HFFc6 (cell line): ENCODE measurements around the gene SLC6A7. TPM values are rescaled to one million over a fixed set of nuclear protein-coding genes. Genes with fewer than 3 reads are reported as not detected.

Experiments
- DNase-seq: peaks from one replicate; pipeline ENCODE4 v3.0.0-alpha.2; 2018
- H3K27ac Mint-ChIP-seq: 2 replicates; pipeline ENCODE4 v1.8.0; 2020; ENCODE audit warnings: mild to moderate bottlenecking, mixed read lengths
- H3K27me3 Mint-ChIP-seq: 2 replicates; pipeline ENCODE4 v1.8.0; 2021; ENCODE audit warnings: mild to moderate bottlenecking, moderate library complexity, mixed read lengths; ENCODE audit not compliant: insufficient read depth
- H3K36me3 Mint-ChIP-seq: 2 replicates; pipeline ENCODE4 v1.8.0; 2021; ENCODE audit warnings: low read depth, mixed read lengths
- H3K4me1 Mint-ChIP-seq: 2 replicates; pipeline ENCODE4 v1.8.0; 2020; ENCODE audit warnings: low read depth, mixed read lengths
- H3K4me3 Mint-ChIP-seq: 2 replicates; pipeline ENCODE4 v1.8.0; 2020; ENCODE audit warnings: mild to moderate bottlenecking, moderate library complexity, mixed read lengths
- H3K9me3 Mint-ChIP-seq: 2 replicates; pipeline ENCODE4 v1.8.0; 2020; ENCODE audit warnings: mild to moderate bottlenecking, mixed read lengths
- CTCF ChIP-seq: fragments of 200-600 bp; sonication (generic); IDR thresholded peaks from 2 replicates; pipeline ENCODE4 v1.5.0; 2021; ENCODE audit warnings: antibody characterized with exemption, mild to moderate bottlenecking
- total RNA-seq, 6 experiments: library from RNA; stranded (reverse); fragmentation: NEBNext Ultra II Directional; extraction: Animal tissue kit (Norgen Biotek cat#: 25700); gene quantifications; 2 replicates in 1 of 6; 3 replicates in 5 of 6; pipeline ENCODE4 v1.2.3, GENCODE V29; 2021

Gene SLC6A7
- total RNA-seq, 6 experiments from 2014 or later = not detected

DNA sequence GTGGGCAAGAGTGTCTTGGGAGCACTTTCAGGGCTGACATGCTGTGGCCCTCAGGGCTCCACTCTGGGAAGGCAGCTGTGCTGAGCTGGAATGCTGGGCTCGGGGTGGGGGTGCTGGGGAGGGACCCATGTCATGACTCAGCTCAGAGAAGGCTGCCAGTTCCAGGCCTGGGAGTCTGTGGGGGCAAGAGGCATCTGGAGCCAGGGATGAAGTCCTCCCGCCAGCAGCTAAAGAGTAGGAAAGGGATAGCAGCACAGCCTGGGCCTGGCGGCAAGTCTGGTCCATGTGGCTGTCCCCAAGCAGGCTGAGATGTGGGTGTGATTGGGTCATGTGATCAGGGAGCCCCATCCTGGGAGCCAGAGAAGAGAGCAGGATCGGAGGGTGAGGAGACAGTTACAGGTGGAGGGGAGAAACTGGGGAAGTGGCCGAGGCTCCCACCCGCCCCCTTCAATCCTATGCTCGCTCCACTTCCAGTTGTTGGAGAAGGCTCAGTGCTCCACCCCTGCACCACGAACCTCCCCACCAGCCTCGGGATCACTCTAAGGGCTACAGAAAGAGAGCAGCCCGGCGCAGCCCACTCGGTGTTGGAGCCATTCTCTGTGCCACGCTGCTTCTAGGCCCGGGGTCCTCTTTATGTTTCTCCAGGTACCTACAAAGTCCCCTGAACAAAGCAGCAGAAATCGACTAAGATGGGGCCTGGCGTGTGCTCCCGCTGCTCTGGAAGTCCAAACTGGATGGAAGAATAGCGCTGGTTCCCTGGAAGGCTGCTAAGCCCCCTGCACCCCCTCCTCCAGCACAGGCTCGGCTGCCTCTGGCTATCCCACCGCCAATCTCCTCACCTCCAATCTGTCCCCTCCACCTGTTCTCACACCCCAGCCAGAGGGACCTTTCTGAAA lies 46.3 kb upstream of the SLC6A7 start:
- H3K4me1 Mint-ChIP-seq = peaks cover 95% of the 10 kb centered on the region
- peaks cover 12% of the 10 kb centered on the region for H3K27me3 Mint-ChIP-seq
- TF ChIP-seq CTCF = no peak
- DNase-seq = peak; percentile 93
- H3K36me3 Mint-ChIP-seq = peaks cover 33% of the 10 kb centered on the region
- peak overlapping the region; percentile 85 for H3K4me3 Mint-ChIP-seq
- H3K27ac Mint-ChIP-seq = peak overlapping the region; percentile 99
- H3K9me3 Mint-ChIP-seq = no peaks in the 10 kb centered on the region

DNA sequence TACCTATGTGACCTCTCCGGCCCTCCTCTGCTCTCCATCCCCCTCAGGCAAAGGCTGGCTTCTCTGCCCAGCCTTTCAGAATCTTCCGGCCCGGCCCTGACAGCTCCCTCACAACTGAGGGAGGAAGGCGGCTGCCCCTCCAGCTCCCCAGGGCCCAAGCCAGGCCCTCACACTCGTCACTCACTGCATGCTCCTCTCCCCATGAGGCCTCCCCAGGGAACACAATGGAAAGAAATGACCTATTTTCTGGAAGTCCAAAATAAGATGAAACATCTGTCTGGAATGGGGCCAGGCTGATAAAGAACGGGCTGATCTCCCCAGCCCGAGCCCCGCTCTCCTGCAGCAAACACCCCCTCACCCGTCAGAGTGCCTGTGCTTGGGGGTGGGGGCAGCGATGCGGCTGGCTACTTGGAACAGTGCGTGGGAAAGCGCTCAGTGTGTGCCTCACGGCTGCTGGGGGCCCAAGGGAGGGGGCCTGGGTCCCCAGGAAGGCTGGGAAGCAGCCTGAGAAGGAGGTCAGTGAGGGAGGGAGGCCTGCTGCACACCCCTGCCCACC lies 45.5 kb upstream of the SLC6A7 start:
- Mint-ChIP-seq H3K9me3 (no peaks in the 10 kb centered on the region), H3K4me1 (peaks cover 95% of the 10 kb centered on the region), H3K27ac (peak overlapping the region; percentile 99), H3K4me3 (peak overlapping the region; percentile 85), H3K36me3 (peaks cover 35% of the 10 kb centered on the region), H3K27me3 (peaks cover 10% of the 10 kb centered on the region)
- TF ChIP-seq CTCF = no peak
- peak; percentile 27 for DNase-seq

DNA sequence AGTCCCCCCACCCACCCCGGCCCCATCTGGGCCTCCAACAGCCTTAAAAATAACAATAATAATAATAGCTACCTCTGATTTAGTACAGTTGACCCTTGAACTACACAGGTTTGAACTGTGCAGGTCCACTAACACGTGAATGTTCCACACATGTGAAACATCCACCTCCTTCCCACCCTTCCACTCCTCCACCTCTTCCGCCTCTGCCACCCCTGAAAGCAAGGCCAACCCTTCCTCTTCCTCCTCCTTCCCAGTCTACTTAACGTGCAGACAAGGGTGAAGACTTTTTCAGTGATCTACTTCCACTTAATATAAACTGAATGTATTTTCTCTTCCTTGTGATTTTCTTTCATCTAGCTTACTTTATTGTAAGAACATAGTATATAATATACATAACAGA lies 45.0 kb upstream of the SLC6A7 start:
- DNase-seq = no peak
- peaks cover 10% of the 10 kb centered on the region for H3K27me3 Mint-ChIP-seq
- peak overlapping the region; percentile 71 for H3K4me3 Mint-ChIP-seq
- TF ChIP-seq CTCF = no peak
- peak overlapping the region; percentile 99 for H3K27ac Mint-ChIP-seq
- H3K4me1 Mint-ChIP-seq = peaks cover 95% of the 10 kb centered on the region
- peaks cover 30% of the 10 kb centered on the region for H3K36me3 Mint-ChIP-seq
- no peaks in the 10 kb centered on the region for H3K9me3 Mint-ChIP-seq

DNA sequence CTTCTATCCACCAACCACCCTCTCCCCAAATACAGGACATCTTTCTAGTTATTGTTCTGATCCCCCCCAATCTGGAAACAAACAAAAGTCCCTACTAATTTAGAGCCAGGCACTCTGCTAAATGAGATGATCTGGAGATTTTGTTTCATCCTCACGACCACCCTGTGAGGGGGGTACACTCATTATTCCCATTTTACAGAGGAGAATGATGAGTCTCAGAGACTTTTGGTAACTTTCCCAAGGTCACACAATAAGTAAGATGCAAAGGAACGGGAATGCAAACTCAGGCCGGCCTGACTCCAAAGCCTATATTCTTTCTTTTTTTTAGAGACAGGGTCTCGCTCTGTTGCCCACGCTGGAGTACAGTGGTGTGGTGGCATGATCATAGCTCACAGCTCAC lies 43.6 kb upstream of the SLC6A7 start:
- TF ChIP-seq CTCF = no peak
- no peaks in the 10 kb centered on the region for H3K9me3 Mint-ChIP-seq
- peak overlapping the region; percentile 36; the same call in 1 of the 2 replicates for H3K4me3 Mint-ChIP-seq
- peaks cover 92% of the 10 kb centered on the region for H3K4me1 Mint-ChIP-seq
- no peak for DNase-seq
- peaks cover 9% of the 10 kb centered on the region for H3K27me3 Mint-ChIP-seq
- peak overlapping the region; percentile 99 for H3K27ac Mint-ChIP-seq
- H3K36me3 Mint-ChIP-seq = peaks cover 27% of the 10 kb centered on the region

DNA sequence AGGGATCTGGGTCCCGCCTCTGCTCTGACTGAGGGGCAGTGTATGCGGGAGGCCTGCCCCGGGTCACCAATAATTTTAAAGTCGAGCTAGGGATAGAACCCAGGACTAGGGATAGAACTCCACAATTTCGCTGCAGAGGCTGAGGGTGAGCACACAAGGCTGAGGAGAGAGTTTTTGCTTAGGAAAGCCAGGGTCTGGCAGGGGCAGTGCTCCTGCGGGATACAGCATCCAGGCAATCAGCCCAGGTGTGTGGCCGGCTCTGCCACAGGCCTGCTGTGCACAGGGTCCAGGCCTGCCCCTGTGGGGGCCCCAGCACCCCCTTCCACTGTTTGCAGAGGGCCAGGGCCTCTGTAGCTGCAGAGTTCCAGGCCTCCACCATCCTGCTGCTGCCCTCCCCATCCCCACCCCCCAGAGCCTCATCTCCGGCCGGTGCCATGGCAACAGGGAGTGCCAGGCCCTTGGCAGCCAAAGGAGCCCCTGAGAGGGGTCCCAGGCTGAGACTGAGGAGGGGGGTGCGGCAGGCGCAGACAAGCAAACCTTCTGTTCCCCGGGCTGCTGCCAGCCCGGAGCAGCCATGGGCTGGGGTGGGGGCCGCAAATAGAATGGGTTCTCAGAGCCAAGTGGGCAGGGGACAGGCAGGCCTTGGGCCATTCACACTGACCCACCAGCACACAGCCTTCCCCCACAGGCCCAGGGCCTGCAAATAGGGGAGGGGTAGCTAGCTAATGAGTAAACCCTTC lies 42.8 kb upstream of the SLC6A7 start:
- TF ChIP-seq CTCF = no peak
- Mint-ChIP-seq H3K27ac (peak overlapping the region; percentile 99), H3K27me3 (peaks cover 8% of the 10 kb centered on the region), H3K4me3 (no peak overlapping the region), H3K36me3 (peaks cover 21% of the 10 kb centered on the region), H3K9me3 (no peaks in the 10 kb centered on the region), H3K4me1 (peaks cover 87% of the 10 kb centered on the region)
- no peak for DNase-seq
